ENCODE data around the gene DNAH8.

The DNAH8 gene

DNA sequence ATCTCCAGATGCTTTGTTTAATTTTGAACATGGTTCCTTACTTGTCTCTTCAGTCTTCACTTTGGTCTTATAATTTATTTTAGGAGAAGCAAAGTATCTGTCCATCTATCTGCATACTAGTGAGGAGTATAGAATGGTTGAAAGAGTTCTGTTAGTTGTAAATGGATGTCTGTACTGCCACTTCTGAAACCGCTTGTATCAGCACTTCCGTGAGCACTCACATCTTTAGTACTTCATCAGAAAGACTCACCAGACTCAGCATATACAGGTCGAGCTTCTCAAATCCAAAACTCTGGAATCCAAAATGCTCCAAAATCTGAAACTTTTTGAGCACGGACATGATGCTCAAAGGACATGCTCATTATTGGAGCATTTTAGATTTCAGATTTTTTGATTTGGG, 191.5 kb downstream of the DNAH8 start:
- H3K4me3 ChIP-seq (ENCODE audit: low read length): no peak overlapping the region
- no peak overlapping the region for H3K27ac ChIP-seq (ENCODE audit: low read depth, low read length)
- H3K9me3 ChIP-seq (ENCODE audit: control insufficient read depth, insufficient read depth, low read length): no peaks in the 10 kb centered on the region
- no peak overlapping the region for H3K4me2 ChIP-seq (ENCODE audit: low read length)
- H4K20me1 ChIP-seq (ENCODE audit: control insufficient read depth, insufficient read depth, low read depth, low read length): no peaks in the 10 kb centered on the region
- 0 out of 2 replicates have a peak, but pooled peaks cover 6% of the 10 kb centered on the region for H3K27me3 ChIP-seq (ENCODE audit: control insufficient read depth, low read length)
- H3F3A ChIP-seq (ENCODE audit: control insufficient read depth, insufficient read depth): no peaks in the 10 kb centered on the region
- TF ChIP-seq EZH2phosphoT487 (IDR thresholded peaks at IDR 0.05; ENCODE audit: borderline replicate concordance, low read length): no peak
- TF ChIP-seq, protein P1, sequence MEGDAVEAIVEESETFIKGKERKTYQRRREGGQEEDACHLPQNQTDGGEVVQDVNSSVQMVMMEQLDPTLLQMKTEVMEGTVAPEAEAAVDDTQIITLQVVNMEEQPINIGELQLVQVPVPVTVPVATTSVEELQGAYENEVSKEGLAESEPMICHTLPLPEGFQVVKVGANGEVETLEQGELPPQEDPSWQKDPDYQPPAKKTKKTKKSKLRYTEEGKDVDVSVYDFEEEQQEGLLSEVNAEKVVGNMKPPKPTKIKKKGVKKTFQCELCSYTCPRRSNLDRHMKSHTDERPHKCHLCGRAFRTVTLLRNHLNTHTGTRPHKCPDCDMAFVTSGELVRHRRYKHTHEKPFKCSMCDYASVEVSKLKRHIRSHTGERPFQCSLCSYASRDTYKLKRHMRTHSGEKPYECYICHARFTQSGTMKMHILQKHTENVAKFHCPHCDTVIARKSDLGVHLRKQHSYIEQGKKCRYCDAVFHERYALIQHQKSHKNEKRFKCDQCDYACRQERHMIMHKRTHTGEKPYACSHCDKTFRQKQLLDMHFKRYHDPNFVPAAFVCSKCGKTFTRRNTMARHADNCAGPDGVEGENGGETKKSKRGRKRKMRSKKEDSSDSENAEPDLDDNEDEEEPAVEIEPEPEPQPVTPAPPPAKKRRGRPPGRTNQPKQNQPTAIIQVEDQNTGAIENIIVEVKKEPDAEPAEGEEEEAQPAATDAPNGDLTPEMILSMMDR (IDR thresholded peaks at IDR 0.05; ENCODE audit: low read depth, low read length, poor library complexity, severe bottlenecking): no peak
- no peaks in the 10 kb centered on the region for H3K36me3 ChIP-seq (ENCODE audit: control insufficient read depth, low read length)
- H3K9me2 ChIP-seq (replicated peaks; ENCODE audit: control insufficient read depth, low read length): no peaks in the 10 kb centered on the region
- no peaks in the 10 kb centered on the region for H3K4me1 ChIP-seq (ENCODE audit: control insufficient read depth, low read length)
- H3K79me2 ChIP-seq (ENCODE audit: control insufficient read depth, low read length): no peaks in the 10 kb centered on the region

DNA sequence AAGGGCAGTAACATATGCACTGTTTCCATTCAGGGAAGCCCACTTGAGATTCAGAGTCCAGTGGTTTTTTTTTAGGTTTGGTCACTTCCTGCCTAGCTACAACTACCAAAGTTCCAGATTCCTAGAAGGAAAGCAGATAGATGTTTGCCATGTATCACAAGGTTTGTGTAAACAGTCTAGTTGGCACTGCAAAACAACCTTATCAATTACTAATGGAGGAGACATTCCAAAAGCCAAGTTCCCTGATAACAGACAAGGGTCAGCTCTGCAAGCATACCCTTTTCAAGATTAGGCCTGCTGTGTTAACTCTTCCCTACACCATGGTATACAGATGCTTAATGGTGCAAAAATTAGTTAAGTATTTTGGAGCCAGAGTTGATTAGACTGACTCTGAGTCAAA, 192.2 kb downstream of the DNAH8 start:
- Histone ChIP-seq H3F3A (ENCODE audit: control insufficient read depth, insufficient read depth) (no peaks in the 10 kb centered on the region), H3K9me2 (replicated peaks; ENCODE audit: control insufficient read depth, low read length) (no peaks in the 10 kb centered on the region), H3K27me3 (ENCODE audit: control insufficient read depth, low read length) (0 out of 2 replicates have a peak, but pooled peaks cover 6% of the 10 kb centered on the region), H3K9me3 (ENCODE audit: control insufficient read depth, insufficient read depth, low read length) (no peaks in the 10 kb centered on the region), H3K4me2 (ENCODE audit: low read length) (no peak overlapping the region), H3K36me3 (ENCODE audit: control insufficient read depth, low read length) (no peaks in the 10 kb centered on the region), H3K4me1 (ENCODE audit: control insufficient read depth, low read length) (no peaks in the 10 kb centered on the region), H4K20me1 (ENCODE audit: control insufficient read depth, insufficient read depth, low read depth, low read length) (no peaks in the 10 kb centered on the region), H3K4me3 (ENCODE audit: low read length) (no peak overlapping the region), H3K27ac (ENCODE audit: low read depth, low read length) (no peak overlapping the region), H3K79me2 (ENCODE audit: control insufficient read depth, low read length) (no peaks in the 10 kb centered on the region)
- TF ChIP-seq EZH2phosphoT487 (IDR thresholded peaks at IDR 0.05; ENCODE audit: borderline replicate concordance, low read length): no peak
- TF ChIP-seq, protein P1 (IDR thresholded peaks at IDR 0.05; ENCODE audit: low read depth, low read length, poor library complexity, severe bottlenecking): no peak

DNA sequence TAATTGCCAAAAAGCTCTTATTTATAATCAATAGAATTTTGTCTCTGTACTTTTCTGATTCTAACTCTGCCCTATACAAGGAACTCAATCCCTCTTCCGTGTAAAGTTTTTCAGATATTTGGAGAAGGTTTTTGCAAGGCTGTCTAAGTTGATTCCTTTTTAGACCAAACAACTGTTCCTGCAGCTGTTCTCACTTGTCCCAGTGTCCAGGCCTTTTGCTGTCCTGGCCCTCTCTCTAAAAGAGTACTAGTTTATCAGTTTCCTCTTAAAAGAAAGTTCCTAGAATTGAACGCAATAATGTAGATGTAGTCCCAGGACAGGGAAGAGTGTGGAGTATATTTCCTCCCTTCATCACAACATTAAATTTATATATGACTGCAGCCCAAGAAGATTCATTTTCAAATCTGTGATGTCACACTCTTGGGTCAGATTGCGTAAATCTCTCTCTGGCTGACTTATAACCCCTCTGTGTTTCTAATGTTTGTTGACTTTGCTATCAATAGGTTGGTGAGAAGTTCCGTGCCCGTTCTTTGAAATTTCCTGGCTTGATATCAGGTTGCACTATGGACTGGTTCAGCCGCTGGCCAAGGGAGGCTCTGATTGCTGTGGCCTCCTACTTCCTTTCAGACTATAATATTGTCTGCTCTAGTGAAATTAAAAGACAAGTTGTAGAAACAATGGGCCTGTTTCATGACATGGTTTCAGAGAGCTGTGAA, 194.1 kb downstream of the DNAH8 start:
- no peaks in the 10 kb centered on the region for H4K20me1 ChIP-seq (ENCODE audit: control insufficient read depth, insufficient read depth, low read depth, low read length)
- H3K79me2 ChIP-seq (ENCODE audit: control insufficient read depth, low read length): no peaks in the 10 kb centered on the region
- H3K4me1 ChIP-seq (ENCODE audit: control insufficient read depth, low read length): no peaks in the 10 kb centered on the region
- H3K9me2 ChIP-seq (replicated peaks; ENCODE audit: control insufficient read depth, low read length): no peaks in the 10 kb centered on the region
- 0 out of 2 replicates have a peak, but pooled peaks cover 6% of the 10 kb centered on the region for H3K27me3 ChIP-seq (ENCODE audit: control insufficient read depth, low read length)
- H3K4me3 ChIP-seq (ENCODE audit: low read length): no peak overlapping the region
- no peaks in the 10 kb centered on the region for H3K36me3 ChIP-seq (ENCODE audit: control insufficient read depth, low read length)
- H3K4me2 ChIP-seq (ENCODE audit: low read length): no peak overlapping the region
- no peak for TF ChIP-seq EZH2phosphoT487 (IDR thresholded peaks at IDR 0.05; ENCODE audit: borderline replicate concordance, low read length)
- TF ChIP-seq, protein P1 (IDR thresholded peaks at IDR 0.05; ENCODE audit: low read depth, low read length, poor library complexity, severe bottlenecking): no peak
- H3K9me3 ChIP-seq (ENCODE audit: control insufficient read depth, insufficient read depth, low read length): no peaks in the 10 kb centered on the region
- no peak overlapping the region for H3K27ac ChIP-seq (ENCODE audit: low read depth, low read length)
- no peaks in the 10 kb centered on the region for H3F3A ChIP-seq (ENCODE audit: control insufficient read depth, insufficient read depth)
